ENCODE results near the gene MYH16.

DNA sequence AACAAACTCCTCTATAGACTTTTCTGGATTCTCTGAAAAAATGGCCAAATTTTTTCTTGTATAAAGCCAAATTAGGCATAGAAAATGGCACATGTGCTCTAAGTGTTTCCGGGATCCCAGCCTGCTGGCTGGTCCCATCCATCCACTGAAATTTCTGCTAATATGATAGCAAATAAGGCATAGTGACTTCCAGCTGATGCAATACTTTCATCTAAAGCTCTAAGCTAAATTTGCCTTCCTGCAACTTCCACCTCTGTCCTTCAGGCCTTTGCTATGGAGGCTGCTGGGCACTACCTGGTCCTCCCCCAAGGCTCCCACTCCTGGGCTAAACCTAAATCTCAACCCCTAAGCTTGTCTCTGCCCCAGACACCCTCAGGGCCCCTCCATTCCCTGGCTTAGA lies 20.5 kb downstream of the MYH16 start:
- TF ChIP-seq EZH2phosphoT487 (IDR thresholded peaks at IDR 0.05; ENCODE audit: borderline replicate concordance, low read length) (no peak), CTCF (conservative IDR thresholded peaks at IDR 0.05; ENCODE audit: low read depth, low read length) (no peak)
